GM12865 (cell line): ENCODE results near the gene CRABP1.

Experiments
- DNase-seq: peaks from one replicate; pipeline ENCODE4 v3.0.0; 2010; ENCODE audit warnings: low read depth
- H3K4me3 ChIP-seq: 2 replicates; pipeline ENCODE4 v1.5.1; 2011; ENCODE audit warnings: mild to moderate bottlenecking, low read depth, low read length, control low read depth
- CTCF ChIP-seq: IDR thresholded peaks from 2 replicates; pipeline ENCODE4 v1.5.1; 2011; ENCODE audit warnings: low read length, control low read depth, low read depth, inconsistent platforms; ENCODE audit not compliant: insufficient read depth; ENCODE audit errors: missing control alignments

The CRABP1 gene

GRCh38 chr15:78301828-78302227 lies 38.3 kb upstream of the CRABP1 start:
- no peak for DNase-seq
- H3K4me3 ChIP-seq, result no peak overlapping the region
- no peak for TF ChIP-seq CTCF

GRCh38 chr15:78302579-78303312 lies 37.4 kb upstream of the CRABP1 start:
- peak; percentile 51 for DNase-seq
- TF ChIP-seq CTCF, result no peak
- H3K4me3 ChIP-seq, result no peak overlapping the region

GRCh38 chr15:78304216-78305066 lies 35.7 kb upstream of the CRABP1 start:
- TF ChIP-seq CTCF, result no peak
- H3K4me3 ChIP-seq, result no peak overlapping the region
- no peak for DNase-seq

GRCh38 chr15:78306176-78306774 lies 33.9 kb upstream of the CRABP1 start:
- no peak for DNase-seq
- TF ChIP-seq CTCF, result no peak
- H3K4me3 ChIP-seq, result no peak overlapping the region

GRCh38 chr15:78307976-78308375 lies 32.2 kb upstream of the CRABP1 start:
- no peak for DNase-seq
- H3K4me3 ChIP-seq, result no peak overlapping the region
- TF ChIP-seq CTCF, result no peak

GRCh38 chr15:78308422-78309032 lies 31.6 kb upstream of the CRABP1 start:
- TF ChIP-seq CTCF, result peak; percentile 92
- DNase-seq, result peak; percentile 75
- H3K4me3 ChIP-seq, result no peak overlapping the region
